Germinal center (tissue), 1 donor: ENCODE measurements around the gene EEFSEC.

Experiments used
- DNase-seq: peaks from one replicate; pipeline ENCODE4 v3.0.0; 2012; ENCODE audit warnings: mixed read lengths, low spot score

Gene EEFSEC

DNA sequence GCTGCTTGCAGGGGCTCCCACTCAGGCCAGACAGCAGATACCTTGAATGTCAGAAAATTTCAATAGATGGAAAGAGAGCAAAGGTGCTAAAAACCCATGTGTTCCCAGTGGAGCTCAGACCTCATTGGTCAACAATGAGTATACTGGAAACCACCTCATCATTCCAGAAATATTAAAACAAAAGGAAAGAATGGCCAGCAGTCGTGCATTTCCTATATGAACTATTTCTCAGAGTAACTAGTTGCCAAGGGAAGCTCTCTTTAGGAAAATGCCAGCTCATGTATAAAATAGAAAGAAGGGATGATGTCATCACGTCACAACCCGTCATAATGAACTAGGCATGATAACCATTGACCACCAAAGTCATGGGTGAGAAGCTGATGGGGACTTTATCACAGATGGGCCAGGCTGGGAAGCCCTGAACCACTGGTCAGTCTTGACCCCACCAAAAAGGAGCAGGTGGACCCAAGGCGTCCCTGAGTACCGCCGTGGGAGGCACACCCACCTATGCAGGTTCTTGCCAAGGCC, 295.9 kb downstream of the EEFSEC start:
- no peak for DNase-seq

DNA sequence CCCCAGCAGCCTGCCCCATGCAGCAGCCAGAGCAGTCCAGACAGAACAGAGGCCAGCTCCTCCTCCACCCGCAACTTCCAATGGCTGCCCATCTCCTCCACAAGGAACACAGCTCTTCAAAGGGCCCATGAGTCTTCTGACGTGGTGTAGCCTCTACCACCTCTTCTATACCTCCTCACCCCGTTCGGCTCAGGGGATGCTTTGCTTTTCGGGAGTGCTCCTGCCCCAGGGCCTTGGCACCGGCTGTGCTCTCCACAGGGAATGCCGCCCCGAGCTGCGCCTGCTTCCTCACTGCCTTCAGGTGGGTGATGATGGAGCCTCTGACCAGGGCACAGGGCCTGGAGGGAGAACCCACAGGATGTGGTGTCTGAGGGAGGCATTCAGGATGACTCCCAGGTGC, 298.8 kb downstream of the EEFSEC start:
- no peak for DNase-seq

DNA sequence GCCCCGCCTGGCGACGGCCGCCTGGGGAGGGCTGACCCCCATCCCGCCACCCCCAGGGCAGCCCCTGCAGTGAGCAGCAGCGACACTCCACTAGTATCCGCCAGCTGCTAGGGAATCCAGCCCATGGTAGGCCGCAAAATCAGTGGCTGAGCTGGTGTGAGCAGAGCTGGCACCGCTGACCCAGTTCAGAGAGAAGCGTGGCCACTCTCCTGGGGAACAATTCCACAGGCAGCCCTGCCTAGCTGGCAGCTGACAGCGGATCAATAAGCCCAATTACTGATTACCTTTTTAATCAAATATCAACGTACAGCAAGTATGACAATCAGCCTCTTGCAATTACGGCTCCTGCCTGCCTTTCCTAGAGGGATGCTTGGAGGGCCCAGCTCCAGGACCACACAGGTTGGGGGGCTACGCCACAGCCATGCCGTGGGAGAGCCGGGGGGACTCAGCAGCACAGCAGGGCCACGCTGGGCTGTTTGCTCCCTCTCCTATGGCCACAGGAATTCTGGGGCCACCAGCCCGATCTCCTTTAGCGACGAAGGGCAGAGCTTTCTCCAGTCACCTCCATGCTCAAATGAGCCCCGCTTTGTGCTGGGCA, 299.5 kb downstream of the EEFSEC start:
- DNase-seq = no peak

DNA sequence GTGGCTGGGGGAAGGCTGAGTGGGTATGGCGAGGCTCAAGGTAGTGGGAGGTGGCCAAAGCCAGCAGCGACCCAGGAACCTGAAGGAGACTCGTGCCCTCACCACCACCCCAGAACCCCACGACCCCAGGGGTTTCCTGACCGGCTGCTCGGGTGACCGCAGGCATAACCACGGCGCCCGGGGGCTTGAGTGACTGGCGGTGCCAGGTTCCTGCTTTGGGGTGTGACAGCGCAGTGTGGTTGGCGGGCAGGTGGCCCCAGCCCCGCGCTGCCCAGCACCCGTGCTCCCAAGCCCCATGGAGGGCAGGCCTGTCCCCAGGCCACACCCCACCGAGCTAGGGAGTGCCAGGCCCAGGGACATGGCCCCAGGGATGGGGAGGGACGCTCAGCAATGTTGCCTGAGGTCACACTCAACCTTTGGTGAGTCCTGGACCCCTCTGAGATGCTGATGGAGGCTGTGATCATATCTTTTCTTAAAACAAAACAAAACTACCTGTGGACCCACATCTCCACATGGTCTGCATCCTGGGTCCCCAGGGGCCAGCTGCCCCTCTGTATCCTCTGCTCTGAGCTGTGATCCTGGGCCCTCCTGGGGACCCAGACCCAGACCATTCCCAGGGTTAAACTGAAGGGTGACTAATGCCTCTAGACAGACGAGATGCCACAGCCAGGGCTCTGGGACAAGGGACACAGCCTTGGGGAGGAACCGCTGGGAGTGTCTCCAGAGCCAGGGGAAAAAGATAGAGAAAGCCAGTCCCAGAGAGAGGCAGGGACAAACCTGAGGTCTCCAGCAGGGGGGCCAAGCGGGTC, 300.4 kb downstream of the EEFSEC start:
- DNase-seq = no peak

- DNase-seq = no peak
These were observed 301.0 kb downstream of the EEFSEC start for GRCh38 chr3:128454310-128454618.

- DNase-seq = no peak
These were observed 301.8 kb downstream of the EEFSEC start for GRCh38 chr3:128455116-128455515.

DNA sequence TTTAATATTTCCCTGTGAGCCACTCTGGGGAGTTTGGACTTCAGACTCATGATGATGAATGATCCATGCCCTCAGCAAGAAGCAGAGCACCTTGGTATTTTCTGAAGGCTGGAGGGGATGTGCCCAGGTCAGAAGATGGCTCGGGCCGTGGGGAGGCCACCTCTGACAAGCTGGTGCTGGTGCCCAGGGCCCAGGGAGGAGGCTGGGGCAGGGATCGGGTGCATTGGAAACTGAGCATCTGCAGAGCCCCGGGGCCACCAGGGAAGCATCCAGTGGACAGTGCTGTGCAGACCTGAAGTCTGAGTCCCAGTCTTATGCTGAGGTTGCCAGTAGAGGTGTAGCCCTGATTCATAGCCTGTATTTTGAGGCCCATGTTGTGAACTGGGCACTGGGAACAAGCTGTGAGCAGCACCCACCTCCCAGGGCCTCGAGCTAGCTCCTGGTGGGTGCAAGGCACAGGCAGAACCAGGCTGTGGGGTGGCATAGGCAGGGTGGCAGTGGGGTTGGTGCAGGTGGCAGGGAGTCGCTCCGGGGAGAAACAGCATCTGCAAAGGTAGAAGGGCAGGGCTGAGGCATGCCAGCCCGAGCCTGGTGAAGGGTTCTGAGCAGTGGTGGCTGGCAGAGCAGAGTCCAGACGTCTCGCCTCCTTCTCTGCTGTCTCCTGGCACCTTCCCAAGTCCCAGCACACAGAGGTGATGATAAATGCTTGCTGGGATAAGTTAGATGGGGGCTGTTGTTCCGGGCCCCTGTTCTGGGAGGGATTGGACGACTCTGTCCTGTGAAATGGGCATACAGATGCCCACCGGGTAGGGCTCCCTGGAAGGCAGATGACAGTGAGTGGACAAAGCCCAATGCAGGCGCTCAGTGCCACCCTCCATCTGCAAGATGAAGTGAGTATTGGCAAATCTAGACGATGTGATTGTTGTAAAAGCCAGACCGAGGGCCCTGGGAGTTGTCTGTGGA, 302.8 kb downstream of the EEFSEC start:
- DNase-seq = no peak

- no peak for DNase-seq
These were observed 303.8 kb downstream of the EEFSEC start for GRCh38 chr3:128456776-128457715.

- no peak for DNase-seq
These were observed 304.7 kb downstream of the EEFSEC start for GRCh38 chr3:128457937-128458336.
